Left ventricle myocardium inferior (tissue), 1 donor: ENCODE measurements around the gene NKD1. TPM values are rescaled to one million over a fixed set of nuclear protein-coding genes. Genes with fewer than 3 reads are reported as not detected.

Experiments
- DNase-seq: peaks from one replicate; pipeline ENCODE4 v3.0.0-alpha.2; 2020
- H3K27ac ChIP-seq: fragments of 200-600 bp; replicated peaks from 2 replicates; pipeline ENCODE4 v1.8.0; 2021
- H3K27me3 ChIP-seq: fragments of 200-600 bp; 2 replicates; pipeline ENCODE4 v1.8.0; 2021; ENCODE audit warnings: low read depth
- H3K36me3 ChIP-seq: fragments of 200-600 bp; 2 replicates; pipeline ENCODE4 v1.8.0; 2021
- H3K4me1 ChIP-seq: fragments of 200-600 bp; 2 replicates; pipeline ENCODE4 v1.8.0; 2021
- H3K4me3 ChIP-seq: fragments of 200-600 bp; 2 replicates; pipeline ENCODE4 v1.8.0; 2021; ENCODE audit warnings: mild to moderate bottlenecking, moderate library complexity
- H3K9me3 ChIP-seq: fragments of 200-600 bp; replicated peaks from 2 replicates; pipeline ENCODE4 v1.8.0; 2021
- intact Hi-C: fragments of 100-400 bp; cut with micrococcal nuclease; formaldehyde crosslinking; loops from one replicate; pipeline ENCODE4 v1.11.0; 2022
- total RNA-seq: library from RNA; stranded (reverse); fragmentation: NEBNext Ultra II Directional; extraction: Animal tissue kit (Norgen Biotek cat#: 25700); gene quantifications from one replicate; pipeline ENCODE4 v1.2.1, GENCODE V29; 2021
- TF ChIP-seq, protein P1 (sequence below): fragments of 200-600 bp; IDR thresholded peaks from 2 replicates; pipeline ENCODE4 v1.8.0; 2021; ENCODE audit warnings: antibody characterized with exemption, mild to moderate bottlenecking, borderline replicate concordance
- donor health status: DM: no; HTN: yes; CAD: no; lungs with severe emphysema.

NKD1 gene
- total RNA-seq, 1 donor from 2014 or later: 1.5 TPM

DNA sequence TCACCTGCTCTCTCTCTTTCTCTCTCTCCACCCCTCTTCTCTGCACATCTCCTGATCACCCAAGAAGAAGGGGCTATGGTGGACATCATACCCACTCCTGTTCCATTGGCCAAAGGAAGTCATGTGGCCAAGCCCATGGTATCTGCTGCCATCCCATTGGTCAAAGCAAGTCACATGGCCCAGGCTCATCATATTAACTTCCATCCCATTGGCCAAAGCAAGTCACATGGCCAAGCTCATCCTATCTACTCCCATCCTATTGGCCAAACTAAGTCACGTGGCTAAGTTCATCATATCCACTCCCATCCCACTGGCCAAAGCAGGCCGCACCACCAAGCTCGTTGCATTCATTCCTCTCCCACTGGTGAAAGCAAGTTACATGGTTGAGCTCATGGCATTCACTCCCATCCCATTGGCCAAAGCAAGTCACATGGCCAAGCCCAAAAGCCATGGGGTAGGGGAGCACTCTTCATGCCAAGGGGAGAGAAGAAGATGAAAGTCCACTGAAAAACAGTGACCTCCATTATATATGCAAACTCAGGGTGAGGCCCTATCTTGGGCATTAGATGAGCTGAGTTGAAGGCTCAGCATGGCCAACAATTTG lies 103.7 kb downstream of the NKD1 start:
- H3K27me3 ChIP-seq: peaks cover 17% of the 10 kb centered on the region
- H3K27ac ChIP-seq: no peak overlapping the region
- no peaks in the 10 kb centered on the region for H3K36me3 ChIP-seq
- H3K9me3 ChIP-seq: no peaks in the 10 kb centered on the region
- no peaks in the 10 kb centered on the region for H3K4me1 ChIP-seq
- H3K4me3 ChIP-seq: no peak overlapping the region
- DNase-seq: no peak
- TF ChIP-seq, protein P1, sequence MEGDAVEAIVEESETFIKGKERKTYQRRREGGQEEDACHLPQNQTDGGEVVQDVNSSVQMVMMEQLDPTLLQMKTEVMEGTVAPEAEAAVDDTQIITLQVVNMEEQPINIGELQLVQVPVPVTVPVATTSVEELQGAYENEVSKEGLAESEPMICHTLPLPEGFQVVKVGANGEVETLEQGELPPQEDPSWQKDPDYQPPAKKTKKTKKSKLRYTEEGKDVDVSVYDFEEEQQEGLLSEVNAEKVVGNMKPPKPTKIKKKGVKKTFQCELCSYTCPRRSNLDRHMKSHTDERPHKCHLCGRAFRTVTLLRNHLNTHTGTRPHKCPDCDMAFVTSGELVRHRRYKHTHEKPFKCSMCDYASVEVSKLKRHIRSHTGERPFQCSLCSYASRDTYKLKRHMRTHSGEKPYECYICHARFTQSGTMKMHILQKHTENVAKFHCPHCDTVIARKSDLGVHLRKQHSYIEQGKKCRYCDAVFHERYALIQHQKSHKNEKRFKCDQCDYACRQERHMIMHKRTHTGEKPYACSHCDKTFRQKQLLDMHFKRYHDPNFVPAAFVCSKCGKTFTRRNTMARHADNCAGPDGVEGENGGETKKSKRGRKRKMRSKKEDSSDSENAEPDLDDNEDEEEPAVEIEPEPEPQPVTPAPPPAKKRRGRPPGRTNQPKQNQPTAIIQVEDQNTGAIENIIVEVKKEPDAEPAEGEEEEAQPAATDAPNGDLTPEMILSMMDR: no peak
- intact Hi-C loops: no loop called here

DNA sequence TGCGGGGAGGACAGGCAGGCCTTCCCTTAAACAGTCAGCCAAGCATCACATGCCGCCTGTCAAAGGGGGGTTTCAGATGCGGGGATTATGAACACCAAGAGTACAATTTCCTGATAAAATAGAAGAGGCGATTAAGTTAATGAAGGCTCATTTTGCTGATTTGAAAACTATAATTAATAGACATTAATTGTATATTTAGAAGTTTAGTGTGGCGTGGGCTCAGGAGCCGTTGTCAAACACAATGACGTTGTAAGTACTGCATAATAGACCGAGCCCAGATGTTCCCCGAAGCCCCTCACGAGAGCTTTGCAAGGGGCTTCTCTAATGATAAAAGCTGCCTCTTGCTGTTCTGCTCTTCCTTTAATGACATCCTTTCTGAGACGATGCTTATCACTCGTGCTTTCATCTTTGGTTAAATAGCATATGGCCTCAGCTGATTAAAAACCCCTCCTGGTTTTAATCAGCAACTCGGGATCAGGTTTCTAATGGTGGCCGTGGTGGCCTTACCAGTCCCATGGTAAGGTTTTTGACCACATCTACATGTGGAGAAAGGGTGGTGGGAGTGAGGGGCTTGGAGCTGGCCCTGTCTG lies 104.7 kb downstream of the NKD1 start:
- H3K9me3 ChIP-seq: no peaks in the 10 kb centered on the region
- H3K36me3 ChIP-seq: no peaks in the 10 kb centered on the region
- no peak for DNase-seq
- H3K27ac ChIP-seq: no peak overlapping the region
- no peaks in the 10 kb centered on the region for H3K4me1 ChIP-seq
- peaks cover 10% of the 10 kb centered on the region for H3K27me3 ChIP-seq
- H3K4me3 ChIP-seq: no peak overlapping the region
- TF ChIP-seq, protein P1: no peak
- intact Hi-C loops: no loop called here

DNA sequence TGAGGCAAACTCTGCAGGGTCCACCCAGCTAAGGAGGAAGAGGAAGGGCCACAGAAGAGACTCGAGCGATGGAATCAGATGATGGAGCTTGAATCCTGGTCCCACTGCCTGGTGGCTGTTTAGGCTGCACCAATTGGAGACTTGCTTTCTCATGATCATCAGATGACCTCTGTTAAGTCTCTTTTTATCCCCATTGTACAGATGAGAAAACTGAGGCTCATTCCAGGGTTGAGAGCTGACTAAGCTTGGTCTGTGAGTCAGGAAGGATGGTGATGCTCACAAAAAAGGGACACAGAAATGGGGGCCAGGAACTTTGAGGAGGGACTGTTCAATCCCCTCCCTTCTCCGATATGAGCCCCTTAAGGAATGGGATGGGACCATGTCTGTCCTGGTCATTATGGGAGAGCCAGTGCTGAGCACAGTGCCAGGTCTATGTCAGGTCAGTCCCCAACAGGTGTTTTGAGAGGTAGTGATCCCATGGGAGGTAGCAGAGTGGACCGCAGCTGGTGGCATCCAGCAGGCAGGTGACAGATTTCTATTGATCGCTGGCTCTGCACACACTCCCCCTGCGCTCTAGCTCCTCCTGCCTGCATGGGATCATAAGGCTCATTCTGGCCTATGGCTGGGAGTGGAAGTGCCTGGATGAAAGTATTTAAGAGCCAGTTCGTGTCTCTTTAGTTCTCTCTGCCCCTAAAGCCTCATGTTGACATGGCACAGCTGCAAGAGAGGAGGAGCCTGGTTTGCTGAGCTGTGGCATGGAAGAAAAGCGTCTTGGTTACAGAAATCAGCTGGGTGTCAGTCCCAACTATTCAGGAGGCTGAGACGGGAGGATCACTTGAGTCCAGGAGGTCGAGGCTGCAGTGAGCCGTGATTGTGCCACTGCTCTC lies 105.7 kb downstream of the NKD1 start:
- no peak for DNase-seq
- Histone ChIP-seq H3K4me1 (no peaks in the 10 kb centered on the region), H3K9me3 (no peaks in the 10 kb centered on the region), H3K27ac (no peak overlapping the region), H3K36me3 (no peaks in the 10 kb centered on the region), H3K4me3 (no peak overlapping the region), H3K27me3 (peaks cover 10% of the 10 kb centered on the region)
- intact Hi-C loops: no loop called here
- TF ChIP-seq, protein P1: no peak

DNA sequence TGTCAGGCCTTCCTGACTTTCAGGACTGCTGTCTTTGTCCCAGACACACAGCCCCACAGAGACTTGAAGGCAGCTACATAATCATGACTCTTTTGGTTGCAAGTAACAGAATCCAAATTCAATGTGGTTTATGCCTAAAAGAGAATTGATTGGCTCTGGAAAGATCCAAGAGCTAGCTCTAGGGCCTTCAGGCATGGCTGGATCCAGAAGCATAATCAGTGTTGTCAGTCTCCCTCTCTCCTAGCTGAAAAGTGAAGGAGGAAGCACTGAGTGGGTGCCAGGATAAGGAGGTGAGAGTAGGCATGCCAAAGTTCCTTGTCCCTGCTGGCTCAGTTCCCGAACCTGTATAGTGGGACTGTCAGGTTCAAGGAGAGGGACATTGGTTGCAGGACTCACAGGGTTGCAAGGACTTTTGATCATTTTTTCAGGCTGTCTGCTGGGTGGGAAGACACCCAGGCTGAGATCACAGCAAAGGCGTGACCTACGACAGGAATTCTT lies 107.4 kb downstream of the NKD1 start:
- H3K36me3 ChIP-seq: no peaks in the 10 kb centered on the region
- no peak for DNase-seq
- H3K4me1 ChIP-seq: no peaks in the 10 kb centered on the region
- no peak overlapping the region for H3K4me3 ChIP-seq
- H3K9me3 ChIP-seq: no peaks in the 10 kb centered on the region
- TF ChIP-seq, protein P1: no peak
- H3K27me3 ChIP-seq: peaks cover 10% of the 10 kb centered on the region
- intact Hi-C loops: no loop called here
- no peak overlapping the region for H3K27ac ChIP-seq

DNA sequence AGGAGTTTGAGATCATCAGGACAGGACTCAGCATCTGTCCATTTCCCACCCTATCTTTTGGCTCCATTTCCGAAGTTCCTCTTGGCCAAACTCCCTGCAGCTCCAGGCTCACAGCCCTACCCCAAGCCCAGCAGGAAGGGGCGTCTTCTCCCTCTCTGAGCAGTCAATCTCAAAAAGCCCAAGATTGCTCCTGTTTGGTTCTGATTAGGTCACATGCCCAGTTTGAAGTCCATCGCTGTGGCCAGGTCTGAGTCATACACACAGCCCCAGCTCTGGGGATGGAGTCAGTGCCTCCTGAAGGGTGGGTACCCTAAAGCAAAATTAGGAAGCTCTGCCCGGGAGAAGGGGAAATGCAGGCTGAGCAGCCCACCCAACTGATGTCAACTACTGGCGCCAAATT lies 109.0 kb downstream of the NKD1 start:
- TF ChIP-seq, protein P1: no peak
- Histone ChIP-seq H3K36me3 (no peaks in the 10 kb centered on the region), H3K4me1 (no peaks in the 10 kb centered on the region), H3K27ac (no peak overlapping the region), H3K27me3 (peaks cover 4% of the 10 kb centered on the region), H3K4me3 (no peak overlapping the region), H3K9me3 (no peaks in the 10 kb centered on the region)
- intact Hi-C loops: no loop called here
- no peak for DNase-seq
